SK-N-SH (cell line): ENCODE measurements around the gene GRK2. TPM values are rescaled to one million over a fixed set of nuclear protein-coding genes. Genes with fewer than 3 reads are reported as not detected.

Experiments
- CTCF ChIA-PET: fragments of 300-600, 350-600 bp; formaldehyde crosslinking; extraction: SDS; loops from one replicate; lab custom pipeline; 2021; lab: Yijun Ruan, JAX
- POLR2A ChIA-PET: fragments of 350-600 bp; sonication (Branson Sonifier 250); formaldehyde crosslinking; extraction: SDS; loops from one replicate; lab custom pipeline; 2020; ENCODE audit warnings: antibody characterized with exemption, inconsistent platforms; lab: Yijun Ruan, JAX
- DNase-seq: peaks from one replicate; pipeline ENCODE4 v3.0.0; 2012
- H2AFZ ChIP-seq: fragments of 200-600 bp; sonication (generic); 2 replicates; pipeline ENCODE4 v1.8.1; 2016; ENCODE audit warnings: antibody characterized with exemption, mild to moderate bottlenecking, low read depth
- H3F3A ChIP-seq: fragments of 200-600 bp; sonication (generic); replicated peaks from 2 replicates; pipeline ENCODE3; 2016; ENCODE audit warnings: antibody characterized with exemption, mild to moderate bottlenecking; ENCODE audit not compliant: insufficient read depth
- H3K27ac ChIP-seq, 2 experiments: fragments of 200-500 bp in 1 of 2; fragments of 200-600 bp in 1 of 2; sonication (Bioruptor generic) in 1 of 2; sonication (generic), shearing (Covaris generic) in 1 of 2; 2 replicates each; pipeline versions ENCODE4 v1.5.1 to v1.6.1; 2014 to 2016; ENCODE audit warnings: low read depth in 2 of 2, inconsistent platforms in 1 of 2, low read length in 1 of 2, mild to moderate bottlenecking in 1 of 2, mixed read lengths in 1 of 2
- H3K27me3 ChIP-seq: fragments of 200-600 bp; sonication (generic), shearing (Covaris generic); 2 replicates; pipeline ENCODE4 v1.6.1; 2016; ENCODE audit warnings: mixed run types; ENCODE audit not compliant: insufficient read depth
- H3K36me3 ChIP-seq, 2 experiments: fragments of 200-500 bp in 1 of 2; fragments of 200-600 bp in 1 of 2; sonication (Bioruptor generic) in 1 of 2; sonication (generic) in 1 of 2; replicated peaks in 1 of 2; 2 replicates each; pipeline versions ENCODE3 to v1.5.1; 2014 to 2016; ENCODE audit warnings: low read length in 1 of 2, mild to moderate bottlenecking in 1 of 2; ENCODE audit not compliant: insufficient read depth in 2 of 2, control insufficient read depth in 1 of 2
- H3K4me1 ChIP-seq, 2 experiments: fragments of 200-500 bp in 1 of 2; fragments of 200-600 bp in 1 of 2; sonication (Bioruptor generic) in 1 of 2; sonication (generic), shearing (Covaris generic) in 1 of 2; 2 replicates each; pipeline versions ENCODE4 v1.5.1 to v1.6.1; 2014 to 2016; ENCODE audit warnings: low read depth in 1 of 2, low read length in 1 of 2, mixed run types in 1 of 2; ENCODE audit not compliant: insufficient read depth in 2 of 2, control insufficient read depth in 1 of 2
- H3K4me2 ChIP-seq: fragments of 200-600 bp; sonication (generic), shearing (Covaris generic); 2 replicates; pipeline ENCODE4 v1.6.1; 2017; ENCODE audit warnings: mixed run types
- H3K4me3 ChIP-seq, 2 experiments: fragments of 200-500 bp in 1 of 2; fragments of 200-600 bp in 1 of 2; sonication (Bioruptor generic) in 1 of 2; sonication (generic), shearing (Covaris generic) in 1 of 2; 2 replicates each; pipeline versions ENCODE4 v1.5.1 to v1.8.1; 2014 to 2016; ENCODE audit warnings: low read depth in 2 of 2, inconsistent platforms in 1 of 2, low read length in 1 of 2, mild to moderate bottlenecking in 1 of 2, mixed read lengths in 1 of 2, moderate library complexity in 1 of 2
- H3K79me2 ChIP-seq: fragments of 200-600 bp; sonication (generic); 2 replicates; pipeline ENCODE4 v1.8.1; 2017; ENCODE audit warnings: mild to moderate bottlenecking; ENCODE audit not compliant: insufficient read depth
- H3K9ac ChIP-seq: fragments of 200-600 bp; sonication (generic); 2 replicates; pipeline ENCODE4 v1.6.1; 2017; ENCODE audit warnings: mixed run types
- H3K9me2 ChIP-seq: fragments of 200-600 bp; sonication (generic); 2 replicates; pipeline ENCODE4 v1.6.1; 2017; ENCODE audit warnings: mixed run types
- H3K9me3 ChIP-seq: fragments of 200-600 bp; sonication (generic); 2 replicates; pipeline ENCODE4 v1.6.1; 2017; ENCODE audit warnings: mixed run types, mild to moderate bottlenecking, moderate library complexity
- H4K20me1 ChIP-seq: fragments of 200-600 bp; sonication (generic); 2 replicates; pipeline ENCODE4 v1.6.1; 2017; ENCODE audit warnings: mild to moderate bottlenecking, mixed run types; ENCODE audit not compliant: insufficient read depth
- EP300 ChIP-seq, 2 experiments: IDR thresholded peaks; 2 replicates each; pipeline versions ENCODE4 v1.4.0 to v1.6.1; 2012; ENCODE audit warnings: borderline replicate concordance in 1 of 2, low read depth in 1 of 2, low read length in 1 of 2
- EZH2phosphoT487 ChIP-seq: fragments of 200-600 bp; sonication (generic); IDR thresholded peaks from 2 replicates; pipeline ENCODE4 v1.6.1; 2017; ENCODE audit warnings: low read depth, mixed run types, mild to moderate bottlenecking, antibody characterized with exemption, moderate library complexity, borderline replicate concordance
- GATA2 ChIP-seq: sonication (generic); formaldehyde crosslinking; IDR thresholded peaks from 2 replicates; pipeline ENCODE4 v1.5.0; 2020; ENCODE audit warnings: mild to moderate bottlenecking, missing genetic modification reagents
- MAX ChIP-seq: IDR thresholded peaks from 2 replicates; pipeline ENCODE4 v1.4.0; 2012; ENCODE audit warnings: low read depth
- MEF2A ChIP-seq: IDR thresholded peaks from 2 replicates; pipeline ENCODE4 v1.4.0; 2012; ENCODE audit warnings: low read depth, borderline replicate concordance
- MXI1 ChIP-seq: IDR thresholded peaks from 2 replicates; pipeline ENCODE4 v1.6.1; 2012; ENCODE audit warnings: mild to moderate bottlenecking, low read depth, low read length, improper control_type of control experiment
- RAD21 ChIP-seq: IDR thresholded peaks from 2 replicates; pipeline ENCODE4 v1.6.1; 2012; ENCODE audit warnings: mild to moderate bottlenecking, low read length
- RCOR1 ChIP-seq: fragments of 150-350 bp; IDR thresholded peaks from 2 replicates; pipeline ENCODE4 v1.6.1; 2017; ENCODE audit warnings: antibody characterized with exemption, low read length
- RFX5 ChIP-seq: IDR thresholded peaks from 2 replicates; pipeline ENCODE4 v1.6.1; 2012; ENCODE audit warnings: mild to moderate bottlenecking, improper control_type of control experiment, low read length
- RXRA ChIP-seq: IDR thresholded peaks from 2 replicates; pipeline ENCODE4 v1.4.0; 2012; ENCODE audit warnings: low read depth, mild to moderate bottlenecking, borderline replicate concordance
- SIN3A ChIP-seq: IDR thresholded peaks from 2 replicates; pipeline ENCODE4 v1.6.1; 2012; ENCODE audit warnings: low read depth, mild to moderate bottlenecking, low read length, moderate library complexity, borderline replicate concordance
- SMC3 ChIP-seq: IDR thresholded peaks from 2 replicates; pipeline ENCODE4 v1.6.1; 2012; ENCODE audit warnings: low read depth, low read length, improper control_type of control experiment
- TCF12 ChIP-seq: IDR thresholded peaks from 2 replicates; pipeline ENCODE4 v1.4.0; 2012
- TEAD4 ChIP-seq: IDR thresholded peaks from 2 replicates; pipeline ENCODE4 v1.4.0; 2012; ENCODE audit warnings: mild to moderate bottlenecking, borderline replicate concordance; ENCODE audit not compliant: insufficient read depth
- YY1 ChIP-seq: IDR thresholded peaks from 2 replicates; pipeline ENCODE4 v1.4.0; 2012; ENCODE audit warnings: low read depth, mild to moderate bottlenecking
- WGBS: methylation state at CpG from one replicate; pipeline ENCODE4 v1.1.6; 2017; ENCODE audit warnings: low lambda C conversion rate; 5-methylcytosine and 5-hydroxymethylcytosine counted together
- polyA plus RNA-seq, 3 experiments: library from polyadenylated mRNA; depleted of rRNA; stranded (reverse); fragments of >200 nt; gene quantifications; 2 replicates each; pipeline ENCODE4 v1.2.3, GENCODE V29; 2012
- TF ChIP-seq, protein P1 (sequence below): fragments of 150-350 bp; IDR thresholded peaks from 2 replicates; pipeline ENCODE4 v1.6.1; 2017; ENCODE audit warnings: antibody characterized with exemption, low read length, low read depth, borderline replicate concordance
- TF ChIP-seq, protein P2 (sequence below): IDR thresholded peaks from 2 replicates; pipeline ENCODE4 v1.4.0; 2012; ENCODE audit warnings: low read depth, borderline replicate concordance

Gene GRK2
- polyA plus RNA-seq, 1 of the 3 experiments (the other 2 are of a cell fraction), result 48.5 TPM

- Histone ChIP-seq H3K79me2 (peaks cover 33% of the 10 kb centered on the region), H3K36me3 (peaks cover 3 to 43% of the 10 kb centered on the region in 2 experiments), H3K4me2 (peak overlapping the region; percentile 99), H3K9me2 (no peaks in the 10 kb centered on the region), H2AFZ (peak overlapping the region; percentile 62; the same call in 1 of the 2 replicates), H3K4me1 (peaks cover 9 to 30% of the 10 kb centered on the region in 2 experiments; a peak in 3 of 4 replicates), H4K20me1 (no peaks in the 10 kb centered on the region), H3K9ac (peak overlapping the region; percentile 83), H3K27ac (peak overlapping the region; percentile 91 to 98), H3F3A (peaks cover 13% of the 10 kb centered on the region), H3K4me3 (peak overlapping the region; percentile 65 to 87), H3K9me3 (no peaks in the 10 kb centered on the region), H3K27me3 (no peaks in the 10 kb centered on the region)
- POLR2A ChIA-PET, result interaction anchor here (1.0 to 1.6 kb wide), 2 partner anchors 30 to 48 kb away, joined by 5 read pairs; no protein-coding TSS in a partner anchor
- no peak for DNase-seq
- TF ChIP-seq RXRA (no peak), MAX (no peak), RFX5 (no peak), GATA2 (CRISPR knock-in tag) (no peak), MEF2A (no peak), SMC3 (no peak), YY1 (no peak), SIN3A (no peak), TEAD4 (no peak), RAD21 (no peak), MXI1 (no peak), EZH2phosphoT487 (no peak), TCF12 (no peak), RCOR1 (no peak), EP300 (IDR thresholded peaks at IDR 0.05; ENCODE audit: borderline replicate concordance in 1 of 2, low read depth in 1 of 2, low read length in 1 of 2) (no peak)
- TF ChIP-seq, protein P1, sequence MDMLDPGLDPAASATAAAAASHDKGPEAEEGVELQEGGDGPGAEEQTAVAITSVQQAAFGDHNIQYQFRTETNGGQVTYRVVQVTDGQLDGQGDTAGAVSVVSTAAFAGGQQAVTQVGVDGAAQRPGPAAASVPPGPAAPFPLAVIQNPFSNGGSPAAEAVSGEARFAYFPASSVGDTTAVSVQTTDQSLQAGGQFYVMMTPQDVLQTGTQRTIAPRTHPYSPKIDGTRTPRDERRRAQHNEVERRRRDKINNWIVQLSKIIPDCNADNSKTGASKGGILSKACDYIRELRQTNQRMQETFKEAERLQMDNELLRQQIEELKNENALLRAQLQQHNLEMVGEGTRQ, result no peak
- TF ChIP-seq, protein P2, sequence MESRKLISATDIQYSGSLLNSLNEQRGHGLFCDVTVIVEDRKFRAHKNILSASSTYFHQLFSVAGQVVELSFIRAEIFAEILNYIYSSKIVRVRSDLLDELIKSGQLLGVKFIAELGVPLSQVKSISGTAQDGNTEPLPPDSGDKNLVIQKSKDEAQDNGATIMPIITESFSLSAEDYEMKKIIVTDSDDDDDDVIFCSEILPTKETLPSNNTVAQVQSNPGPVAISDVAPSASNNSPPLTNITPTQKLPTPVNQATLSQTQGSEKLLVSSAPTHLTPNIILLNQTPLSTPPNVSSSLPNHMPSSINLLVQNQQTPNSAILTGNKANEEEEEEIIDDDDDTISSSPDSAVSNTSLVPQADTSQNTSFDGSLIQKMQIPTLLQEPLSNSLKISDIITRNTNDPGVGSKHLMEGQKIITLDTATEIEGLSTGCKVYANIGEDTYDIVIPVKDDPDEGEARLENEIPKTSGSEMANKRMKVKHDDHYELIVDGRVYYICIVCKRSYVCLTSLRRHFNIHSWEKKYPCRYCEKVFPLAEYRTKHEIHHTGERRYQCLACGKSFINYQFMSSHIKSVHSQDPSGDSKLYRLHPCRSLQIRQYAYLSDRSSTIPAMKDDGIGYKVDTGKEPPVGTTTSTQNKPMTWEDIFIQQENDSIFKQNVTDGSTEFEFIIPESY, result no peak
- CTCF ChIA-PET, result interaction anchor here (1.5 to 4.4 kb wide), 10 partner anchors 12 to 95 kb away, joined by 3 to 37 read pairs (median 6); partner anchors contain the start of gene POLD4
- WGBS, result 90% methylated on average over 13 of the region's 14 CpGs
These were observed 21.3 kb downstream of the GRK2 start for GRCh38 chr11:67287355-67288197.
